Activated CD4-positive, CD25-positive, alpha-beta regulatory T cell treated with anti-CD3 and anti-CD28 coated beads, Interleukin-2, amount 50 U/mL, for 24 hours (primary cell): Measurements from ENCODE around the gene ABCA2.
"Not testable (repeated sequence)": the region's sequence is repeated elsewhere in the genome, so short reads cannot be mapped to it uniquely, and the experiment has no call there.

Experiments
- ATAC-seq, 2 donors: fragments of 150-1000 bp; cut with Tn5 transposase; one replicate each; pipeline ENCODE4 v1.10.0; 2021; ENCODE audit warnings: mild to moderate bottlenecking in 1 of 2, moderate library complexity in 1 of 2

Gene ABCA2

GRCh38 chr9:137044502-137045177 lies 16.6 kb upstream of the ABCA2 start:
- ATAC-seq, result no peak

- no peak for ATAC-seq
Measured at GRCh38 chr9:137044037-137044436, 16.0 kb upstream of the ABCA2 start.

GRCh38 chr9:137042751-137043727 lies 15.0 kb upstream of the ABCA2 start:
- ATAC-seq, result no peak

- ATAC-seq, result no peak
Measured at GRCh38 chr9:137041124-137041523, 13.1 kb upstream of the ABCA2 start.

GRCh38 chr9:137040568-137040967 lies 12.5 kb upstream of the ABCA2 start:
- no peak for ATAC-seq

GRCh38 chr9:137039611-137040366 lies 11.8 kb upstream of the ABCA2 start:
- no peak for ATAC-seq

GRCh38 chr9:137038916-137039315 lies 10.9 kb upstream of the ABCA2 start:
- no peak for ATAC-seq

GRCh38 chr9:137037483-137037882 lies 9.4 kb upstream of the ABCA2 start:
- ATAC-seq, result no peak

- no peak for ATAC-seq
Measured at GRCh38 chr9:137037035-137037434, 9.0 kb upstream of the ABCA2 start.

GRCh38 chr9:137035937-137036336 lies 7.9 kb upstream of the ABCA2 start:
- no peak for ATAC-seq

- ATAC-seq, result no peak
Measured at GRCh38 chr9:137035507-137035834, 7.4 kb upstream of the ABCA2 start.

GRCh38 chr9:137034709-137035506 lies 6.9 kb upstream of the ABCA2 start:
- peak; percentile 74 to 82 for ATAC-seq

- no peak for ATAC-seq
Measured at GRCh38 chr9:137034039-137034708, 6.1 kb upstream of the ABCA2 start.

- ATAC-seq, result not testable (repeated sequence)
Measured at GRCh38 chr9:137033481-137033880, 5.4 kb upstream of the ABCA2 start.

GRCh38 chr9:137032858-137033257 lies 4.8 kb upstream of the ABCA2 start:
- ATAC-seq, result no peak

GRCh38 chr9:137031904-137032640 lies 4.0 kb upstream of the ABCA2 start, which contains the start of gene FUT7:
Gene FUT7, minus strand, starts transcription at chr9:137032088. Its CDS starts 97 bp downstream, at chr9:137031991.
- ATAC-seq, result peak; percentile 5 to 32

- ATAC-seq, result peak in 1 of 2 donors; percentile 2
Measured at GRCh38 chr9:137030538-137031527, 2.8 kb upstream of the ABCA2 start.

GRCh38 chr9:137030006-137030405 lies 2.0 kb upstream of the ABCA2 start:
- ATAC-seq, result no peak
